ENCODE measurements around the gene TUBA8.

TUBA8 gene

DNA sequence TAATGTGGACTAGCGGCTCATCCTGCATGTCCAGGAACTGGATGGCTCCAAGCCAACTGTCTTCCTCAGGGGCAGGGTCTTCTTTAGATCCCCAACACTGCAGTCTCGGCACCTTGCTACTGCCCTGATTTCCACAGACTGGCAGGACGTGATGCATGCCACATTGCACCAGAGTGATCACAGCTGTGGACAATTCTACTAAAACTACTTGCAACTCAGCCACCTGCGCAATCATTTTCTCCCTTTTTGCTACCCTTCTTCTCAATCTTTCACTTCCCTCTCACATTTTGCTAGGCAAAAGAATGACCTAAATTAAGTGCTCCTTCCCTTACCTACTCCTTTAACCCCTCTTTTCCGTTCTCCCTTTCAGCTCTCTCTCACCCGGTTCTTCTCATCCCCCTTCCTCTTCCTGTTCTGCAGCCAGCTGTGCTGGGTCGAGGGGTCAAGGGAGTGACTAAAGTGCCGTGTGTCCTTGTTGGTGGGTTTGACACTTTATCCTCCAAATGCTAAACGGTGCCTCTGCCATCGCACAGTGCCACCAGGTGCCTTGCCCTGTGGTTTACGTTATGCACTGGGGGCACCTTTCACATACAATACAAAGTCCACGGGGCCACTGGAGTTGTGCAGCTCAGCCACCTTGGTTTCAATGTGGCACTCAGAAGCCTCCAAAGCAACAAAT is 44.3 kb upstream of the TUBA8 start:
- no peak overlapping the region for H3K27ac Mint-ChIP-seq
- H3K4me3 Mint-ChIP-seq: no peak overlapping the region
- TF ChIP-seq, protein P1, sequence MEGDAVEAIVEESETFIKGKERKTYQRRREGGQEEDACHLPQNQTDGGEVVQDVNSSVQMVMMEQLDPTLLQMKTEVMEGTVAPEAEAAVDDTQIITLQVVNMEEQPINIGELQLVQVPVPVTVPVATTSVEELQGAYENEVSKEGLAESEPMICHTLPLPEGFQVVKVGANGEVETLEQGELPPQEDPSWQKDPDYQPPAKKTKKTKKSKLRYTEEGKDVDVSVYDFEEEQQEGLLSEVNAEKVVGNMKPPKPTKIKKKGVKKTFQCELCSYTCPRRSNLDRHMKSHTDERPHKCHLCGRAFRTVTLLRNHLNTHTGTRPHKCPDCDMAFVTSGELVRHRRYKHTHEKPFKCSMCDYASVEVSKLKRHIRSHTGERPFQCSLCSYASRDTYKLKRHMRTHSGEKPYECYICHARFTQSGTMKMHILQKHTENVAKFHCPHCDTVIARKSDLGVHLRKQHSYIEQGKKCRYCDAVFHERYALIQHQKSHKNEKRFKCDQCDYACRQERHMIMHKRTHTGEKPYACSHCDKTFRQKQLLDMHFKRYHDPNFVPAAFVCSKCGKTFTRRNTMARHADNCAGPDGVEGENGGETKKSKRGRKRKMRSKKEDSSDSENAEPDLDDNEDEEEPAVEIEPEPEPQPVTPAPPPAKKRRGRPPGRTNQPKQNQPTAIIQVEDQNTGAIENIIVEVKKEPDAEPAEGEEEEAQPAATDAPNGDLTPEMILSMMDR (IDR thresholded peaks at IDR 0.05): no peak
- H3K27me3 Mint-ChIP-seq (ENCODE audit: low read depth, poor library complexity): peaks cover 45% of the 10 kb centered on the region
- peaks cover 35% of the 10 kb centered on the region for H3K4me1 Mint-ChIP-seq
- no peak for DNase-seq
- H3K9me3 Mint-ChIP-seq: no peaks in the 10 kb centered on the region
- no peaks in the 10 kb centered on the region for H3K36me3 Mint-ChIP-seq (ENCODE audit: low read depth)

DNA sequence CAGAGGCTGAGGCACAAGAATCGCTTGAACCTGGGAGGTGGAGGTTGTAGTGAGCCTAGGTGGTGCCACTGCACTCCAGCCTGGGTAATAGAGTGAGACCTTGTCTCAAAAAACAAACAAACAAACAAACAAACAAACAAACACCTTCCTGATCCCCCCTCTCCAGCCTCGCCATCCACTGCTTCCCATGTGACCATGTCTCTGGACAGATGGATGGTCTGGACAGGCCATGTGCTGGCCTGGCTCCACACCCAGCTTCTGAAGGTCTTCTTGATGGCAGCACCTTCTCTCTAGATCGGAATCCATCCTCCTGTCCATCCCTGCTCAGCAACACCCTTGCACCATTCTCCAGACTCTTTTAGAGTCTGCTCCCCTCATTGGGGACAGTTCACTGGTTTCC is 43.5 kb upstream of the TUBA8 start:
- Mint-ChIP-seq H3K27ac (no peak overlapping the region), H3K4me1 (peaks cover 33% of the 10 kb centered on the region), H3K9me3 (no peaks in the 10 kb centered on the region)

DNA sequence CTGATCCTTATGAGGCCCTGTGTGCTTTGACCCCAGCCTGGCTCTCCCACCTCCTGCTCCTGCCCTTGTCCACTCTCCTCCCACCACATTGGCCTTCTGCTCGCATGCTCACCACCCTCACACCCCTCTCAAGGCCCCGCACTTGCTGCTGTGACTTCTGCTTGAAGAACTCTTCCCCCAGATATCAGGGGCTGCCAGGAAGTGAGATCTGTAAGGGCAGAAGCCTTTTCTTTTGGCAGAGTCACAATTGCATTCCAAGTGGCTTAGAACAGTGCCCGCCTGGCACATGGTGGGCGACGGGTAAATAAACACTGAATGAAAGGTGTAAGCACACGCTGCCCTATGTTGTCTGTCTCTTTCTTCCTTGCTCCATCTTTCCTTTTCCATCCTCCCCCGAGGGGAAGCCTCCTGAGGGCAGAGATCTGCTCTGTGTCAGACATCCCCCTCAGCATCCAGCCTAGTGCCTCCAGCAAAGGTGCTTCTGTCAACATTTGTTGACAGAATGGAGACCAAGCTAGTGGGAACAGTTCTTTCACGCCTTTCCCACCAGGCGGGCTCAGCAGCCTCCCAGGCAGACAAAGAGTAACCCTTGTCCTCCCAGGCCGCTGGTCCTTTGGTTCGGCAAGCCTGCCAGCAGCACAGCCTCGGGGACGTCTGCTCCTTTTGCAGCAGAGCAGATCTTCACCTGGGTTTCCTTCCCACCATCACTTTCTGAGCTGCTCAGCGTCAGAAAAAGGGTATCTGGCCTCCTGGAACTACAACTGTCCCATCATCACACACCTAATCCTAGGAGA is 42.9 kb upstream of the TUBA8 start:
- Mint-ChIP-seq H3K4me1 (peaks cover 33% of the 10 kb centered on the region), H3K4me3 (no peak overlapping the region)
- DNase-seq: no peak

More for the DNA sequence above, 43.5 kb upstream of the TUBA8 start:
- TF ChIP-seq, protein P1 (IDR thresholded peaks at IDR 0.05): no peak
- Mint-ChIP-seq H3K36me3 (ENCODE audit: low read depth) (no peaks in the 10 kb centered on the region), H3K4me3 (no peak overlapping the region), H3K27me3 (ENCODE audit: low read depth, poor library complexity) (peaks cover 49% of the 10 kb centered on the region)
- DNase-seq: no peak

DNA sequence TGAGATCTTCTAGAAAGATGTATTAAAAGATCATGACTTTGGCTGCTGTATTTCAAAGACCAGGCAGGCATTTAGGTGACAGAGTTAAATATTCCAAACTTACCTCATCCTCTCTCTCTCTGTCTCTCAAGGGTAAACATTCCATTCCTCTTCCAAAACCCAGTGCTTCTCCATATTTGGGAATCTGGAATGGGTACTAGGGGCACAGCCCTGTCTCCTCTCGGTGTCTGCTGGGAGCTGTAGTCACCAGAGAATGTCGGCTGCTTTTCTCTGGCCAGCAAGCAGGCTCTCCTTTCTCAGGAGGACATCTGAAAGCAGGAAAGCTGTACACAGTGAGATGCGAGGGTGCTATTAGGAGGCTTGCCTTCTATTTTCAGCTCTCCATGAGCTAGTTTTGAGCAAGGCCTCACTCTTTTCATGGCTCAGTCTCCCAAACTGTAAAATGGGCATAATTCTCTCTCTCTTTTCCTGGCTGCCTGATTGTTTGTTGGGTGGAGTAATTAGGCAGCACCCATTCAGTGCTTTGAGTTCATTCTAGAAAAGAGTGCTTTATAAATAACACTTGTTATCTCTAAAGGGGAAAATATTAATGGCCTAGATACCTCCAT is 42.1 kb upstream of the TUBA8 start:
- no peak overlapping the region for H3K4me3 Mint-ChIP-seq
- no peak overlapping the region for H3K27ac Mint-ChIP-seq
- TF ChIP-seq, protein P1 (IDR thresholded peaks at IDR 0.05): no peak
- no peak for DNase-seq
- H3K27me3 Mint-ChIP-seq (ENCODE audit: low read depth, poor library complexity): peaks cover 55% of the 10 kb centered on the region
- peaks cover 33% of the 10 kb centered on the region for H3K4me1 Mint-ChIP-seq
- no peaks in the 10 kb centered on the region for H3K36me3 Mint-ChIP-seq (ENCODE audit: low read depth)
- no peaks in the 10 kb centered on the region for H3K9me3 Mint-ChIP-seq

More for the DNA sequence above, 42.9 kb upstream of the TUBA8 start:
- Mint-ChIP-seq H3K27ac (no peak overlapping the region), H3K9me3 (no peaks in the 10 kb centered on the region), H3K36me3 (ENCODE audit: low read depth) (no peaks in the 10 kb centered on the region), H3K27me3 (ENCODE audit: low read depth, poor library complexity) (peaks cover 51% of the 10 kb centered on the region)
- TF ChIP-seq, protein P1 (IDR thresholded peaks at IDR 0.05): no peak

DNA sequence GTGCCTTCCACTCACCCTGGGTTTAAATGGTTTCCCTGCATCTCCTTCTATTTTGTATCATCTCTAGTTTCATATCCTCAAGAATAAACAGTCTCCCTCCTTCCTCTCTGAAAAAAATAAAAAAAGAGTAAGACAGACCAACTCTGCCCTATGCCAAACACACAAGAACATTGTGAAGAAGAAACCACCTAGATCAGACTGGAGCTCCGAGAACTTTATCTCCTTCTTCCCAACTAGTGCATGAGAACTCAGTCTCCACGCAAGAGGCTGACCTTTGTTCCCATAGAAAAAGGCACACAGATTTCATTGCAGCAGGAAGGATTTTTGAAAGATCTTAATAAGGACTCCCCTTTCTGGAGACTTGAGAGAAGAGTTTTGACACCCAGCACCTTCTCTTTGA is 41.6 kb upstream of the TUBA8 start:
- Mint-ChIP-seq H3K27ac (no peak overlapping the region), H3K27me3 (ENCODE audit: low read depth, poor library complexity) (peaks cover 55% of the 10 kb centered on the region), H3K4me1 (peaks cover 33% of the 10 kb centered on the region), H3K36me3 (ENCODE audit: low read depth) (no peaks in the 10 kb centered on the region), H3K9me3 (no peaks in the 10 kb centered on the region), H3K4me3 (no peak overlapping the region)
- no peak for DNase-seq
- TF ChIP-seq, protein P1 (IDR thresholded peaks at IDR 0.05): no peak

Measured in nephron progenitor cell (in vitro differentiated cells).